ENCODE data around the gene PKD1L1.
"Not testable (repeated sequence)": the region's sequence is repeated elsewhere in the genome, so short reads cannot be mapped to it uniquely, and the experiment has no call there.

PKD1L1 gene

DNA sequence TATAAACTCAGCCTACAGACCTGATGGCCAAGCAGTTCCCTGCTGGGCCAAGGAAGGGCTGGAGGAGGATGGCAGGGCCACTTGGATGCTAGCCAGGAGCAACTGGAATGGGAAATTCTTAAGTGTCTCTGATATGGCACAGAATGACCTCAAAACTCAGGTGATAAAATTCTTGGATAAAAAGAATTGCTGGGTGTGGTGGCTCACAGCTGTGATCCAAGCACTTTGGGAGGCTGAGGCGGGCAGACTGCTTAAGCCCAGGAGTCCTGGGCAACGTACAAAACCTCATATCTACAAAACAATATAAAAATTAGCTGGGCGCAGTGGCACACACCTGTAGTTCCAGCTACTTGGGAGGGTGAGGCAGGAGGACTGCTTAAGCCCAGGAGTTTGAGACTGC lies 14.0 kb upstream of the PKD1L1 start:
- no peak for DNase-seq

DNA sequence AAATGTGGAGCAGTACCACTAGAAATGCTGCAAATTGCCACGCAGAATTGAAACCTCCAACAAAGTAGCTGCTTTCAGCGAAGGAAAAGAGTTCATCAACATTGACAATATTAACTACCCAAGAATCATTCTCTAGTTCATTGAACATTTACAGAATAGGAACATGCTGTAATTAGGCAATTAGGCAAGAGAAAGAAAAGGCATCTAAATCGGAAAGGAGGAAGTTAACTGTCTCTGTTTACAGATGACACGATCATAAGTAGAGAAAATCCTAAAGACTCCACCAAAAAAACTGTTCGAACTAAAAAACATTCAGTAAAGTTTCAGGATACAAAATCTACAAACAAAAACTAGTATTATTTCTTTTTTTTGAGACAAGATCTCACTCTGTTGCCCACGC lies 8.9 kb upstream of the PKD1L1 start:
- no peak for DNase-seq

GRCh38 chr7:47956220-47956619 lies 8.0 kb upstream of the PKD1L1 start:
- no peak for DNase-seq

- DNase-seq, result no peak
Measured at GRCh38 chr7:47954231-47954911, 6.1 kb upstream of the PKD1L1 start.

GRCh38 chr7:47953822-47954221 lies 5.6 kb upstream of the PKD1L1 start:
- DNase-seq, result no peak

- DNase-seq, result no peak
Measured at GRCh38 chr7:47952224-47952623, 4.0 kb upstream of the PKD1L1 start.

DNA sequence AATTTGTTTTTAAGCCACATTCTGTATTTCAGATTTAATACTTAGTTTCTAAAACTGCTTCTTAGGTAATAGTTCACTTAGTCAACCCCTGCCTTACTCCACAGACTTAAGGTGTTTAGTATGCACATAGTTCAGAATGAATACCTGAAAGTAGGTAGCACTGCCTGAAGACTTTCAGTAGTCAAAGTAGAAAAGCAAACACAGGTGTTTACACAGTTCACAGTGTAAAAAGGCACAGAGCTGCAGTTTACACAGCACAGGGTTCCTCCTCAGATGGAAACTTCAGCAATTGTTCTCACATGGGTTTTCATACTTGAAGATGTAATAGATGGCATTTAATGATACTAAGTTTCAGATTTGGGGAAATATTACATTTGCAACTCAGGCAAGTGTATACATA lies 3.1 kb upstream of the PKD1L1 start:
- DNase-seq, result no peak

DNA sequence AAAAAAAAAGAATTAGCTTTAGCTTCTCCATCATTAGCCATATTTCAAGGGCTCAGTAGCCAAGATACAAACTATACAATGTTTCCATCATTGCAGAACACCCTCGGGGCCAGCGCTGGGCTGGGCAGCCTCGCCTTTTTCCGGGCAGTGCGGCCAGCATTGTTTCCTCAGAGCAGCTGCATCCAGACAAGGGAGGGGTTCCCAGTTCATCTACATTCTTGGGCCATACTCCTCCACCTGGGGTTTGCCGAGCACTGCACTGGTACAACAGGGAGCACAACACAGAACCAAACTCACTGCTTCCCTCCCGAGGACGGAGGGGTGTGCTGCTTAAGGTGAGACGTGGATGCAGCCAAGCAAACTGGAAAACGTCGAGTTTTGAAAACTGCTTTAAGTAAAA lies 2.4 kb upstream of the PKD1L1 start:
- DNase-seq, result no peak

DNA sequence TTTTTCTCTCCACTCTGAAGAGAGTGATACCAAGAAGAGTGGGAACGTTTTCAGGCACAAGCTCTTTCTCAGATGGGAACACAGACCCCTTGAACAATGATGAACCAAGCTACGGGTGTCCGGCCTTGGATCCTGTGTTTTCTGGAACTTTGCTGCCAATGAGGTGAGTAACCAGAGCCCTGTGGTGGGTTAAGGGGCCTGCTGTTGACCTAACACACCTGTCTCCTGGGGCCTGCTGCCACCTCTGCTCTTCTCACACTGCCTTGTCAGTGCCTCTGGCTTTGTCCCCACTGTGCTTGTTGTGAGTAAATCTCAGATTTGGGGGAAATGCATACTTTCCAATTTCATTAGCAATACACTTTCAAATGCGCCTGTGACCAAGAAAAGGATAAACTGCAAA lies 1.4 kb upstream of the PKD1L1 start:
- DNase-seq, result no peak

DNA sequence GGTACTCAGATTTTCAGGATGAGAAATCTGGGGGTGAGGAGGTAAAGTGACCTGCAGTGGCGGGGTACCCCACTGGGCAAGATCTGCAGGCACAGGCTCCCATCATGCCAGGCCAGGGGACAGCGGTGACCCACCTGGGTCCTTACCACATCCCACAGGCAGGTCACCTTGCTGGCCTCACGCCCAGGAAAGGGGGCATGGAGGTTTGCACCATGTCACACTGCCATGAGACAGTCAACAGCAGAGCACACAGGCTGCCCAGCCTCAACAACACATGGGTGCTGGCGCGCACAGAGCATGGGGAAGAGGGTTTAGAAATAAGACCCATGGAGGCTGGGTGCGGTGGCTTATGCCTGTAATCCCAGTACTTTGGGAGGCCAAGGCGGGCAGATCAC lies 914 bp downstream of the PKD1L1 start:
- no peak for DNase-seq

DNA sequence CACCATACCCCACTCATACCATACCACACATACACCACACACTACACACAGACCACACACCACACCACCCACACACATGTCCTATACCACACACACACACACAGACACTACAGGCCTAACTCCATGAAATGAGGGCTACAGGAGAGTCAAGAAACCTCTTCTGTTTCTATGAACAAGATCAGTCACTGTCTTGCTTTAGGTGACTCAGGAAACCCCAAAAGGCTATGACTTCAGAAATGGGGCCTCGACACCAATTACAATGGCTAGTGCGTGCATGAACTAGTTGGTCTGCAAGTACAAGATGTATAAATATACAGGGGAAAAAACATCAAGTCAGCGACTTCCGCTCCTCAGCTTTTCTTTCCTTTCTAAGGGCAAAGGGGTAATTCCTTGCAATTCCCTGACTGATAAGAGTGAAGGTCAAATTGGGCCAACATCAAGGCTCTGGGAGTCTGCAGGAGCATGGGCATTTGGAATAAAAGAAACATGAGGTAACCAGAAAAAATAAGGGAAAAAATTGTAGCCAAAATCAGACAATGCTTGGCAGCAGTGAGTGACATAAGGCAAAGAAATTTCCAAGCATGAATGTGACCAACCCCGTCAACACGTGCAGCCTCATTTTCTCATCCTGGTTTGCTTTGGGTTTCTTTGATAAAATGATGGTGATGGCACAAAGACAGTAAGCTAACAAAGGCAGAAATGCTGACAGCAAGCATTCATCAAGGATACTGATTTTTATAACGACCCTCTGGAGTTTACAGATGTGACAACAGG lies 1.5 kb downstream of the PKD1L1 start:
- DNase-seq, result no peak

DNA sequence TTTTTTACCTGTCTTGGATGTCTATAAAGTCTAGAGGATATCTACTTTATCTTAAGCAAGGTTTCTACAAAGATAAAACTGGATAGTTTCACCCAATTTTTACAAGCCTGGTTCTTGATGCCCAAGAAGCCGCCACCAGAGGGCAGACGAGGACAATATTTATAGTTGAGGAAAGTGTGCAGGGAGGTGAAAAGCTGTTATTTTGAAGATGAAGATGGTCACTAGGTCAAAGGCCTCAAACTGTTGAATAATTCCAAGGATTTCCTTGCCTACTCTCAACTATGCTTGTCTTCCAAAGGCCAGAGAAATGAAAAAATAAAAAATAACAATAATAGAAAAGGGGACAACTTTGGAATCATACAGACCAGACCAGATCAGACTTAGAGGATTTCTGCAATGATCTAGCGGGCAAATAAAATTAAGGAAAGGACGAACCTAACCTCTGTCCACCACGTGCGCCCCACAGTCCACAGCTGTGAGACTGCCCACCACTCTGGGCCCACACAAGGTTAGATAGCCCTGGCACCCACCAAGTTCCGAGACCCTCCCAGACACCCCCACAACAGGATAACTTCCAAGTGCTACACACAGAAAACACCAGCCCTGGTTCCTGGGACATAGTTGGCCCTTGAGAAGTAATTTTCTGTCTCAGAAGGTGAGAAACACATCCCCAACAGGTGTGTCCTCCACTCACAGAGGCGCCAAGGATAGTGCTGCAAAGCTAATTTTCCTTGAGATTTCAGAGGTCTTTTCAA lies 2.8 kb downstream of the PKD1L1 start:
- peak; percentile 44 to 73 (median 58) for DNase-seq

DNA sequence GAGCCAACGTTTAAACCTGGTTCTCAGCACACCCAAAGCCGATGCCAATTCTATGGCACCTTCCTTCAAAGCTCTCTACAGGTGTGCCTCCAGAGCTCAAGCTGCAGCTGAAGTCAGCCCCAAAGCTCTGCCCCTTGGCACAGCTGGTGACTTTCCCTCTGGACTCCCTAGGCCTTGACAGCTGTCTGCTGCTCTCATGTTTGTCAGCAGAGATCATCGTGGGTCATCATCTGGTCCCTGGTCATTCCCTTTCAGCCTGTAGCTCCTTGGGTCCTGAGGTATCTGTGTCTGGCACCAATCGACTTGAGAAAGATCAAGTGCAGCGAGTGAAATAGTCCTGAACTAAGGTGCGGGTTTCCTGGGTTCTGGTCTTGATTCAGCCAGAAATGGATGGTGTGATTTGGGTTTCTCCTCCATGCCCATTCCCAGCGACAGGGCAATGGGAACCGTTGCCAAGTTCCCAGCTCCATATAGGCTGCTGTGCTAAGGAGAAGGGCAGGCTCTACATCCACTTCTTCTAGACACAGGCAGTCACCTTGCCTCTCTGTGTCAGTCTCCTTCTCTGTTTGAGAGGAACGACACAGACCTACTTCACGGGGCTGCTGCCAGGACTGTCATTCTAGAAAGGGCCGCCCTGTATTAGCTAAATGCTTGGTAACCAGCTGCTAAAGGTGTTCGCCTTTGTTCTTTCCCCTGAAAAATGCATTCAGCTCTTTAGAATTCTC lies 3.6 kb downstream of the PKD1L1 start:
- no peak for DNase-seq

- no peak for DNase-seq
Measured at GRCh38 chr7:47943676-47944474, 4.4 kb downstream of the PKD1L1 start.

DNA sequence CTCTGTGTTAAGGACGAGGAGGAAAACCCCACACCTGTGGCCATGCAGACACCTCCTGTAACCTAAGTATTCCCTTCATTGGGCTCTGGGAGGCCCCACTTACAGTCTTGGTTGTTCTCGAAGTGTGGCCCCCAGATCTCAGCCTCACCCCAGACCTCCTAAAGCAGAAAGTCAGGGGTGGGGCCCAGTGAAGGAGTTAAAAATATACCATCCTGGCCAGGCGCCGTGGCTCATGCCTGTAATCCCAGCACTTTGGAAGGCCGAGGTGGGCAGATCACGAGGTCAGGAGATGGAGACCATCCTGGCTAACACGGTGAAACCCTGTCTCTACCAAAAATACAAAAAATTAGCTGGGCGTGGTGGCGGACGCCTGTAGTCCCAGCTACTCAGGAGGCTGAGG lies 5.6 kb downstream of the PKD1L1 start:
- DNase-seq, result not testable (repeated sequence)

- no peak for DNase-seq
Measured at GRCh38 chr7:47942132-47942531, 6.1 kb downstream of the PKD1L1 start.

DNA sequence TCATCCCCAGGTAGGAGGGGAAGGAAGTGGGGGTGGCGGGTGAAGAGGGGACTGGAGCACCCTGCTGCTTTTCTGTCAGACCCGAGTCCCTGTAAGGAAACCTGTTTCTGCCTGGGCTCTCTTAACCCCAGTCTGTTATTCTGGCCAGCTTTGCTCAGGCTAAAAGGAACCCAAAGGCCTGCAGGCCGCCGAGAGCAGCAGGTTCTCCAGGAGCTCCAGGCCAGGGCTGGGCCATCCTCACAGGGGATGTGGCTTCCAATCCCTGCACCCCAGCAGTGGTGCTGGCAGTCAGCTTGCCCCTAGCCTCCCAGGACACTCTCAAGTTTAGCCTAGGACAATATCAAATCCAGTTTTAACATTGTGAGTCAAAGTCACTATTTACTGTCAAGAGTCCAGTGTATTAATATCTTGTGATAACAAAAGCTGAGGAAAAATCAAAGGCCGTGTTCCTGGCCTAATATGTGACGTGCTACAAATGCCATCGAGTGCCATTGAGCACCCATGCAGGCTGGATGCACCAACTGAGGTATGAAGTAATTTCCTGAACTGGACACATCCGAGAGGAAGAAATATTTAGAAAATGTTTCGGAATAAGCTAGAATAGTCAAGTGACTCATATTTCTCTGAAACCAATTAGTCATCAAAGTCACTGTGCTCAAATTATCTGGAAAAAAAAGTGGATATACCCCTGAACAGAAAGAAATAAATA lies 7.0 kb downstream of the PKD1L1 start:
- no peak for DNase-seq

DNA sequence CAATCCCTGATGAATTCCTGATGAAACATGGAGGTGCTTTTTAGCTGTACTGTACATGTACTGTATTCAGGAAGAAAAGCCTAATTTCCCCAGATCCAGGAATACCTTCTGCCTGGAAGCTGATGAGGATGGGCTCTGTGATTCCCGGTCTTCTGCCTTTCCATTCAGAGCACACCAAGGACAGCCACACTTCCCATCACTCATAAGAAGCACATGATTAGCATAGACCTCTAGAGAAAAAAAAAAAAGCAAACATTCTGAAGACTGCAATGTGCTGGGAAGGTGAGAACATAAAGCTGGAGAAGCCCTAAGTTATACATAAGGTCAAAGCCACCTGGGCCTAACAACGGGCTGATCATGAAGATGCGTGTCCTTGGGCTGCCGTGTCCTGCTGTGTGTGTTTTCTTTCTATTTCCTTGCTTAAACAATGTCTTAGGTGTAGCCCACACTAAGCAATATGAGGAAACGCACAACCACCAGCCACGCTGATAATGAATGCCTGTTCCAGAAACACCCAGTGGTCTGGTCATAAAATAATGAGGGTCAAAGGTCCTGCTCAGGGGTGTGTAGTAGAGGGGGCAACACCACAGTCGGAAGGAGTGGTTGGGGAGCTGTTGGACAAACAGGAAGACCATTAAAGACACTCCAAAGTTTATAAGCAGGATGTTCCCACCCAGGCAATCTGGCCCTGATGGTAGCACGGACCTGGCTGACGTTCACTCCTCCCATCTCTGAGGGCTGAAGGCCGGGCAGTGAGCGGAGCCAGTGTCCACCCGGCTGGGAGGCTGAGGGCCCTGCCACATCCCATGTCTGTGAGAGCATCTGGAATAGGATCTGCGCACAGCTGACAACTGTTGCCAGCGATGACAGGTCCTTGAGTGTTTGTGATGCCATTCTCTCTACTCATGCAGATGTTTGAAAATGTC lies 7.9 kb downstream of the PKD1L1 start:
- DNase-seq, result no peak

- no peak for DNase-seq
Measured at GRCh38 chr7:47939425-47940036, 8.7 kb downstream of the PKD1L1 start.

DNA sequence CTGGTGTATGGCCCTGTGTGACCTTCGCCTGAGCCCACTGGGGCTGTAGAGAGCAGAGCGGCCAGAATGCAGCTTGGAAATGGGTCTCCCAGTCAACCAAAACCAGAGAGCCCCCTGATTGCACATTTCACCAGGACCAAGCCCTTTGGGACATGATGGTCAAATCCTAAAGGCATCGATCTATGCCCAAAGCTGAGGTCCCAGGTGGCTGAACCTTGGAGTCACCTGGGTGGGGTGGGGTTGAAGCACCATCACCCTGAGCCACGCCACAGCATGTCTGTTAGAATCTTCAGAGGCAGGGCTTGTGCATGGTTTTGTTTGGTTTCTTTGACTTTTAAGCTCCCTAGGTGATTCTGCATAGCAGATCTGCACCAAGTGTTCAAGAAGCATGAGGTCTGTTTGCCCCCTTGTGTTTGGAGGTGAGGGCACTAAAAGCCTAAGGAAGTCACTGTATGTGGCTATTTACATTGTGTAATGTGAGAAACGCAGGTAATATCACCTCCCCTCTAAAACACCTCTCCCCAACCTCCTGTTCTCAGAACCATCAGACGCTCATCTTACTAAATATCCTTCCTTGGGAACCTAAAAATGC lies 9.6 kb downstream of the PKD1L1 start:
- no peak for DNase-seq

All from activated CD4-positive, CD25-positive, alpha-beta regulatory T cell (primary cell).